H1 (cell line): ENCODE results near the gene WDFY1. TPM values are rescaled to one million over a fixed set of nuclear protein-coding genes. Genes with fewer than 3 reads are reported as not detected.
A peak's percentile ranks its signal among the peaks of the same experiment; 100 is the strongest.

Experiments used
- CTCF ChIA-PET: fragments of 300-600 bp; sonication (Branson Sonifier 250); formaldehyde crosslinking; loops from one replicate; lab custom pipeline; 2021; ENCODE audit not compliant: partially characterized antibody; lab: Charles Lee
- POLR2A ChIA-PET: fragments of 300-600 bp; sonication (Branson Sonifier 250); formaldehyde crosslinking; loops from one replicate; lab custom pipeline; 2021; ENCODE audit warnings: inconsistent platforms; ENCODE audit not compliant: partially characterized antibody; lab: Charles Lee
- DNase-seq, 2 experiments: peaks; one replicate each; pipeline versions ENCODE4 v3.0.0 to v3.0.0-alpha.2; 2010 to 2022; ENCODE audit warnings: low spot score in 2 of 2, low read depth in 1 of 2, mixed read lengths in 1 of 2
- FAIRE-seq: peaks from 2 replicates; lab custom pipeline; 2011; peaks lifted over from hg19 to GRCh38; lab: Jason Lieb, UNC
- H2AFZ ChIP-seq: 2 replicates; pipeline ENCODE4 v1.8.1; 2012; ENCODE audit warnings: low read length, inconsistent platforms
- H2AK5ac ChIP-seq: 2 replicates; pipeline ENCODE4 v1.6.1; 2013; ENCODE audit warnings: low read depth, low read length
- H2BK120ac ChIP-seq: replicated peaks from 2 replicates; pipeline ENCODE3; 2013; ENCODE audit warnings: low read depth, low read length, inconsistent platforms
- H2BK12ac ChIP-seq: 2 replicates; pipeline ENCODE4 v1.6.1; 2013; ENCODE audit warnings: low read depth, low read length
- H2BK15ac ChIP-seq: 2 replicates; pipeline ENCODE4 v1.6.1; 2013; ENCODE audit warnings: low read length
- H2BK20ac ChIP-seq: 2 replicates; pipeline ENCODE4 v1.6.1; 2013; ENCODE audit warnings: low read length
- H2BK5ac ChIP-seq: 2 replicates; pipeline ENCODE4 v1.6.1; 2013; ENCODE audit warnings: low read depth, low read length
- H3K14ac ChIP-seq: 2 replicates; pipeline ENCODE4 v1.6.1; 2013; ENCODE audit warnings: inconsistent platforms; ENCODE audit not compliant: insufficient read length
- H3K18ac ChIP-seq: 2 replicates; pipeline ENCODE4 v1.6.1; 2013; ENCODE audit warnings: low read length; ENCODE audit errors: extremely low read depth
- H3K23ac ChIP-seq: 2 replicates; pipeline ENCODE4 v1.6.1; 2013; ENCODE audit warnings: inconsistent platforms; ENCODE audit not compliant: insufficient read length
- H3K23me2 ChIP-seq: 2 replicates; pipeline ENCODE4 v1.6.1; 2013; ENCODE audit warnings: low read depth, low read length
- H3K27ac ChIP-seq: 2 replicates; pipeline ENCODE4 v1.6.1; 2011; ENCODE audit warnings: low read depth, low read length, inconsistent platforms
- H3K27me3 ChIP-seq, 4 experiments: replicated peaks in 1 of 4; 1 replicate in 1 of 4; 2 replicates in 3 of 4; pipeline versions ENCODE4 v1.6.1 to v1.8.1; 2011 to 2013; ENCODE audit warnings: low read length in 3 of 4, mild to moderate bottlenecking in 3 of 4, inconsistent platforms in 2 of 4, mixed read lengths in 2 of 4, moderate library complexity in 1 of 4; ENCODE audit not compliant: control insufficient read depth in 3 of 4, insufficient read depth in 3 of 4; ENCODE audit errors: extremely low read depth in 1 of 4
- H3K36me3 ChIP-seq, 4 experiments: 2 replicates each; pipeline versions ENCODE4 v1.6.1 to v1.8.1; 2011 to 2013; ENCODE audit warnings: mild to moderate bottlenecking in 4 of 4, low read length in 3 of 4, moderate library complexity in 2 of 4, control low read depth in 1 of 4, inconsistent platforms in 1 of 4; ENCODE audit not compliant: insufficient read depth in 4 of 4, control insufficient read depth in 2 of 4
- H3K4ac ChIP-seq: replicated peaks from 2 replicates; pipeline ENCODE3; 2013; ENCODE audit warnings: low read length, low read depth, mixed read lengths, inconsistent platforms; ENCODE audit not compliant: insufficient read length
- H3K4me1 ChIP-seq, 4 experiments: replicated peaks in 1 of 4; 1 replicate in 1 of 4; 2 replicates in 3 of 4; pipeline versions ENCODE4 v1.6.1 to v1.8.1; 2011 to 2013; ENCODE audit warnings: low read length in 3 of 4, inconsistent platforms in 2 of 4, mixed read lengths in 1 of 4; ENCODE audit not compliant: insufficient read depth in 4 of 4, control insufficient read depth in 3 of 4
- H3K4me2 ChIP-seq, 2 experiments: 2 replicates each; pipeline versions ENCODE4 v1.6.1 to v1.8.1; 2011 to 2013; ENCODE audit warnings: low read depth in 2 of 2, low read length in 2 of 2, control low read depth in 1 of 2, inconsistent platforms in 1 of 2, mild to moderate bottlenecking in 1 of 2; ENCODE audit not compliant: insufficient read depth in 1 of 2
- H3K4me3 ChIP-seq, 4 experiments: fragments of 200-600, 300-600 bp in 1 of 4; sonication (generic), shearing (Covaris generic), sonication (Bioruptor Twin) in 1 of 4; 2 replicates each; pipeline versions ENCODE4 v1.5.1 to v1.8.1; 2011 to 2016; ENCODE audit warnings: low read length in 4 of 4, low read depth in 3 of 4, control low read depth in 2 of 4, inconsistent platforms in 2 of 4, mild to moderate bottlenecking in 2 of 4, mixed read lengths in 1 of 4, moderate library complexity in 1 of 4; ENCODE audit not compliant: insufficient read depth in 2 of 4; ENCODE audit errors: extremely low read depth in 1 of 4
- H3K56ac ChIP-seq: replicated peaks from 2 replicates; pipeline ENCODE3; 2013; ENCODE audit warnings: low read depth, mild to moderate bottlenecking, mixed read lengths, low read length, inconsistent platforms; ENCODE audit not compliant: insufficient read length
- H3K79me1 ChIP-seq: 2 replicates; pipeline ENCODE4 v1.6.1; 2013; ENCODE audit warnings: low read depth, low read length, control low read depth
- H3K79me2 ChIP-seq, 2 experiments: 2 replicates each; pipeline versions ENCODE4 v1.6.1 to v1.8.1; 2012 to 2013; ENCODE audit warnings: low read length in 2 of 2, mild to moderate bottlenecking in 2 of 2, inconsistent platforms in 1 of 2; ENCODE audit not compliant: insufficient read depth in 2 of 2, control insufficient read depth in 1 of 2
- H3K9ac ChIP-seq, 4 experiments: replicated peaks in 1 of 4; 1 replicate in 1 of 4; 2 replicates in 3 of 4; pipeline versions ENCODE4 v1.6.1 to v1.8.1; 2011 to 2013; ENCODE audit warnings: low read depth in 3 of 4, low read length in 3 of 4, control low read depth in 2 of 4, mild to moderate bottlenecking in 2 of 4, moderate library complexity in 2 of 4, inconsistent platforms in 1 of 4; ENCODE audit errors: extremely low read depth in 1 of 4
- H3K9me3 ChIP-seq, 2 experiments: 2 replicates each; pipeline versions ENCODE4 v1.6.1 to v1.8.1; 2012 to 2013; ENCODE audit warnings: mild to moderate bottlenecking in 2 of 2, moderate library complexity in 2 of 2, control low read depth in 1 of 2, inconsistent platforms in 1 of 2, low read depth in 1 of 2, low read length in 1 of 2, mixed read lengths in 1 of 2; ENCODE audit not compliant: insufficient read depth in 2 of 2
- H4K20me1 ChIP-seq, 2 experiments: replicated peaks in 1 of 2; 2 replicates each; pipeline versions ENCODE3 to v1.8.1; 2011 to 2013; ENCODE audit warnings: inconsistent platforms in 2 of 2, low read length in 2 of 2, mild to moderate bottlenecking in 1 of 2; ENCODE audit not compliant: insufficient read depth in 2 of 2, control insufficient read depth in 1 of 2
- H4K5ac ChIP-seq: 2 replicates; pipeline ENCODE4 v1.6.1; 2013; ENCODE audit warnings: low read length, low read depth, mixed read lengths, inconsistent platforms; ENCODE audit not compliant: insufficient read length
- H4K8ac ChIP-seq: 2 replicates; pipeline ENCODE4 v1.8.0; 2013; ENCODE audit warnings: mild to moderate bottlenecking, moderate library complexity, low read length, inconsistent platforms; ENCODE audit not compliant: insufficient read depth; ENCODE audit errors: extremely low read depth
- H4K91ac ChIP-seq: replicated peaks from 2 replicates; pipeline ENCODE3; 2013; ENCODE audit warnings: low read length, mixed read lengths, inconsistent platforms; ENCODE audit not compliant: insufficient read length
- BACH1 ChIP-seq: IDR thresholded peaks from 2 replicates; pipeline ENCODE4 v1.6.1; 2012; ENCODE audit warnings: low read length, improper control_type of control experiment
- BRCA1 ChIP-seq: IDR thresholded peaks from 2 replicates; pipeline ENCODE4 v1.6.1; 2012; ENCODE audit warnings: low read depth, low read length, improper control_type of control experiment
- CHD2 ChIP-seq: IDR thresholded peaks from 2 replicates; pipeline ENCODE4 v1.6.1; 2012; ENCODE audit warnings: low read length, improper control_type of control experiment
- E2F6 ChIP-seq: IDR thresholded peaks from 2 replicates; pipeline ENCODE4 v1.6.1; 2012; ENCODE audit warnings: inconsistent platforms
- EP300 ChIP-seq, 2 experiments: IDR thresholded peaks; 1 replicate in 1 of 2; 2 replicates in 1 of 2; pipeline ENCODE4 v1.6.1; 2011 to 2012; ENCODE audit warnings: low read depth in 2 of 2, low read length in 2 of 2, mild to moderate bottlenecking in 2 of 2, borderline replicate concordance in 1 of 2, inconsistent platforms in 1 of 2, moderate library complexity in 1 of 2
- FOSL1 ChIP-seq: IDR thresholded peaks from 2 replicates; pipeline ENCODE4 v1.6.1; 2011; ENCODE audit warnings: mild to moderate bottlenecking, low read depth, low read length, moderate library complexity; ENCODE audit not compliant: insufficient read depth
- HDAC2 ChIP-seq, 2 experiments: fragments of 300-600 bp in 1 of 2; sonication (generic) in 1 of 2; IDR thresholded peaks; 2 replicates each; pipeline ENCODE4 v1.6.1; 2011 to 2012; ENCODE audit warnings: low read depth in 2 of 2, low read length in 2 of 2, mild to moderate bottlenecking in 2 of 2, moderate library complexity in 2 of 2, borderline replicate concordance in 1 of 2, inconsistent platforms in 1 of 2
- JUN ChIP-seq: IDR thresholded peaks from 2 replicates; pipeline ENCODE4 v1.6.1; 2011; ENCODE audit warnings: low read depth, mild to moderate bottlenecking, improper control_type of control experiment, low read length
- NANOG ChIP-seq: IDR thresholded peaks from 2 replicates; pipeline ENCODE4 v1.6.1; 2011; ENCODE audit warnings: low read length, low read depth, mild to moderate bottlenecking, inconsistent platforms; ENCODE audit not compliant: insufficient read depth, poor library complexity, severe bottlenecking
- RFX5 ChIP-seq: IDR thresholded peaks from 2 replicates; pipeline ENCODE4 v1.6.1; 2011; ENCODE audit warnings: low read depth, low read length, improper control_type of control experiment, borderline replicate concordance
- SP2 ChIP-seq: IDR thresholded peaks from 2 replicates; pipeline ENCODE4 v1.6.1; 2012; ENCODE audit warnings: mild to moderate bottlenecking, low read length, inconsistent platforms
- TEAD4 ChIP-seq: IDR thresholded peaks from 2 replicates; pipeline ENCODE4 v1.6.1; 2012; ENCODE audit warnings: low read depth, low read length, inconsistent platforms, mixed read lengths
- ZNF274 ChIP-seq: IDR thresholded peaks from 2 replicates; pipeline ENCODE4 v1.7.0; 2012; ENCODE audit warnings: low read length, borderline replicate concordance; ENCODE audit errors: extremely low read depth
- WGBS, 2 experiments: shearing (Covaris generic) in 1 of 2; methylation state at CpG; one replicate each; pipeline versions ENCODE4 v1.1.6 to v1.1.7; 2013 to 2015; ENCODE audit warnings: low lambda C conversion rate in 2 of 2, mixed read lengths in 2 of 2, inconsistent platforms in 1 of 2, low coverage in 1 of 2, missing lambda C conversion rate in 1 of 2; ENCODE audit not compliant: insufficient replicate concordance in 2 of 2, insufficient coverage in 1 of 2, insufficient read length in 1 of 2; ENCODE audit errors: extremely low coverage in 1 of 2, missing lambda C conversion rate in 1 of 2; 5-methylcytosine and 5-hydroxymethylcytosine counted together
- polyA plus RNA-seq, 7 experiments: library from polyadenylated mRNA; depleted of rRNA in 3 of 7; stranded (reverse) in 5 of 7; unstranded in 2 of 7; fragments of >200 nt in 5 of 7; fragments of 200-250 nt in 2 of 7; gene quantifications; 1 replicate in 5 of 7; 2 replicates in 1 of 7; 4 replicates in 1 of 7; pipeline versions ENCODE4 v1.2.1 to v1.2.3, GENCODE V29; 2011 to 2013; ENCODE audit warnings: missing spikeins in 2 of 7, mixed read lengths in 2 of 7
- total RNA-seq: library from RNA; stranded (reverse); fragmentation: NEBNext Ultra II Directional; extraction: Animal tissue kit (Norgen Biotek cat#: 25700); gene quantifications from 2 replicates; pipeline ENCODE4 v1.2.1, GENCODE V29; 2021

The WDFY1 gene
- total and polyA plus RNA-seq, 2 of the 8 experiments (the other 6 are each of a cell fraction or from before 2014, with no cell fraction given): 68.4 to 94.7 TPM

- Histone ChIP-seq H3K9me3 (no peaks in the 10 kb centered on the region), H3K79me1 (no peaks in the 10 kb centered on the region; the same call in 1 of the 2 replicates), H3K4ac (no peak overlapping the region), H3K4me2 (no peak overlapping the region), H4K8ac (no peak overlapping the region), H2BK5ac (no peak overlapping the region), H3K23me2 (no peaks in the 10 kb centered on the region), H2AFZ (no peak overlapping the region), H3K4me3 (no peak overlapping the region), H4K20me1 (no peaks in the 10 kb centered on the region), H2BK120ac (no peak overlapping the region), H2BK15ac (no peak overlapping the region), H3K14ac (no peak overlapping the region), H3K79me2 (no peaks in the 10 kb centered on the region), H2AK5ac (no peak overlapping the region), H4K5ac (no peak overlapping the region), H3K18ac (no peak overlapping the region), H4K91ac (no peak overlapping the region), H3K36me3 (peaks cover 12 to 50% (median 42%) of the 10 kb centered on the region in 4 experiments), H3K27me3 (no peaks in the 10 kb centered on the region), H3K56ac (no peak overlapping the region), H3K9ac (no peak overlapping the region), H3K4me1 (no peaks in the 10 kb centered on the region), H2BK12ac (no peak overlapping the region), H3K23ac (no peak overlapping the region), H2BK20ac (no peak overlapping the region), H3K27ac (no peak overlapping the region)
- WGBS, 2 experiments: 95% methylated on average over 5 of the region's 5 CpGs; no CpG with 5 or more reads in 1 of the 2 experiments
- ChIA-PET POLR2A (no interaction called here), CTCF (interaction anchor here (0.8 kb wide), 1 partner anchor 110 kb away, joined by 5 read pairs; no protein-coding TSS in a partner anchor)
- FAIRE-seq (no peak), DNase-seq (peak in 1 of 2 experiments; percentile 2)
- TF ChIP-seq BACH1 (no peak), E2F6 (no peak), JUN (no peak), ZNF274 (no peak), RFX5 (no peak), TEAD4 (no peak), NANOG (no peak), EP300 (IDR thresholded peaks at IDR 0.05; ENCODE audit: borderline replicate concordance in 1 of 2, low read depth in 2 of 2, low read length in 2 of 2) (no peak), FOSL1 (no peak), HDAC2 (IDR thresholded peaks at IDR 0.05; ENCODE audit: borderline replicate concordance in 1 of 2, low read depth in 2 of 2, low read length in 2 of 2) (no peak), CHD2 (no peak), BRCA1 (no peak), SP2 (no peak)
Measured at GRCh38 chr2:223882715-223883114, 62.4 kb downstream of the WDFY1 start.
